Stimulated activated CD8-positive, alpha-beta memory T cell treated with anti-CD3 and anti-CD28 coated beads, Interleukin-2, amount 100 ng/mL, for 48 hours (primary cell): ENCODE measurements around the gene PAPOLA.

Source experiments
- DNase-seq, 2 donors: peaks; one replicate each; pipeline ENCODE4 v3.0.0-alpha.2; 2020; ENCODE audit warnings: low read depth in 2 of 2

PAPOLA gene

GRCh38 chr14:96565811-96566210 is 63.6 kb downstream of the PAPOLA start:
- no peak for DNase-seq

DNA sequence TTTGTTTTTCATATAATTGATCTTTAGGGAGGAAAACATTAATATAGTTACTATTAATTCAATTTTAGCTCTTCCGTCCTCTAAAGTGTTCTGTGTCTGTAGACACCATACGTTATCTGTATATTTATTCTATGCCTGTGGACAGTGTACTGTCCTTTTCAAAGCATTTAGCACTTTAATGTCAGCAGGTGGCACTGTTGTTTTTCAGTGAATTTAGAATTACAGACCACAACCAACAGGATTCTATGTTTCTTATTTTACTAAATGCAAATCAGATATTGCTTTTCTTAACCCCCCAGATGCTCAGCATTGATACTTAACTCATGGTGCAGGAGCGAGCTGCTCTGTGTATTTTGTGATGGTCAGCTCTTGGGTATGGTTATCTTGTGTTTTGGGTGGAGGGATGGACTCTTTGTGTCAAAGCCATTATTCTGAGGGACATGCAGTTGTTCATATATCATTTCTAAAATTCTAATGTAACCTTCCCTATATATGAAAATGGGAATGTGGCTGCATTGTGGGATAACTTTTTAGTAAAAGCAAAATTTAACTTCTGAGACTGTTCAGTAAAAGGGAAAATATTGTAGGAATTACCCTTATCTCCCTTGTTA is 65.2 kb downstream of the PAPOLA start:
- no peak for DNase-seq

DNA sequence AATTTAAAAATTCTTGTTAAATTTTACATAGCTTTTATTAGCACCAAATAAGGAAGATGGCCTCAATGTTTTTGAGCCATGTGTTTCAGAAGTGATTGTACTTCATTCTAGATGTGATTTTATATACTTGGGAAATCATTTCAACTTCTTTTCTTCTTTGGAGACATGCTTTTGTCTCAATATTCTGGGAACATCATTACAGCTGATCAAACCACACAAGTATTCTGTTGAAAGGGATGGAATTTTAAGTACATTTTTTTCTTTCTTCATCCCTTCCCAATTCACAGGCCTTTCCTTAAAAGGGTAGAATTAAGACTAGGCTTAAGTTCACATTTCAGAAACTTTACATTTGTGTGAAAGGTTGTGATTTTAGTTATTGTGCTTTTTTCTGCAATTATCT is 66.4 kb downstream of the PAPOLA start:
- DNase-seq = no peak

DNA sequence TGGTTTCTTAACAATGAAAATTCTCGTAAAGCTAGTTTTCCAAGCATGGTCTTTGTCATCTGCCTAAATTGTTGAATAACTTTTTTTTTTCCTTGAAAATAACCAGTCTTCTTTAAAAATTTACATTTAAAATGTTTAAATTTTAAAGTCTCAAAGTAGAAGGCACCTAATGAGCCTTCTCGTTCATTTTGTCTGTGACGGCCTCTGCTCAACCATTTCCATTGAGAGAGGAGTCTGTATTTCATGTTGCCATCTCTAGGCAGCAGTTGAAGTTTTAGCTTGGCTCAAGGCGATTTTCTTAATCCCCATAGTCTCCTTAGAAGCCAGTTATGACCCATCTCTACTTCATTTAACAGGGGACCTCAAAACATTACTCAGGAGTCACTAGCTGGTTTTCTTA is 69.1 kb downstream of the PAPOLA start:
- no peak for DNase-seq

GRCh38 chr14:96573473-96574100 is 71.4 kb downstream of the PAPOLA start:
- no peak for DNase-seq

- no peak for DNase-seq
Measured at GRCh38 chr14:96574171-96574632, 72.0 kb downstream of the PAPOLA start.

DNA sequence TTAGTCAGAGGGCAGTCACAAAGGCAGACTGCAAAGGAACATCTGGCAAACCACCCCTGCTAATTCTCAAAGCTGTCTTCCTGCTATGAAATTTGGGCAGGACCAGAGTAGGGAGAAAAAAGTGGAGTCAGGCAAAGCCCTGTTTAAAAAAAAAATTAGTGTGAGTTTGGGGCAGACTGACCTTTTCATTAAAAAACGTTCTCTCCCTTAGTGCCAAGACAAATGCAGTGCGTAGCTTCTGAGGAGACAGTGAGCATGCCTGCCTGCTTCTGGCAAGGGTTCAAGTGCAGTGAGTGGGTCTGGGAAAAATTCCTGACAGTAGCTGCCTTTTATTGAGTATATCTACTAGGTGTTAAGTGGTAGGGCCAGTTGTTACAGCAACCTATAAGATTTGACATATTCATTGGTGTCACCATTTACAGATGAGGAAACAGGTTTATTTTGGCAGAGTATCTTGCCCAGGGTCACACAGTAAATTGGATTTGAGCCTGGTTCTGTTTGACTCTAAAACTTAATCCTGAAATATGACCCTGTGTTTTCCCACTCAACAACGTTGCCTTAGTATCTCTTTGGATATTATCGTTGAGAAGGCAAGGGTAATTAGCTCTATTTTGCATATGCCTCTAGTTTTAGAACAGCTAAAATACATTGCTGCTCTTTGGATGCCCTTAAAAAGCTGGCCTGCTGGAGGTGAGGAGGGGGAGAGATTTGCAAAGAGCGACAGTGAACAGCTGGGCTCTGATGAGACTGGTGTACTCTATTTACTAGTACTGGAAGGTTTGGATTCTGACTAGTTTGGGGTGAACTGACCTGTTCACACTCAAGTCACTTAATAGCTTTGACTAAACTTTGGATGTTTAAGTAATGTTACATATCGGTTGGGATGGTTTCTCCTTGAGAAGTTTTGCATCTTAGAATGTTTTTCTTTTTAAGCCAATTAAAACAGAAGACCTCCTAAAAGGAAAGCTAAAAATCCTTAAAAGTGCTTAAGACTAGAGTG is 72.8 kb downstream of the PAPOLA start:
- DNase-seq = no peak

DNA sequence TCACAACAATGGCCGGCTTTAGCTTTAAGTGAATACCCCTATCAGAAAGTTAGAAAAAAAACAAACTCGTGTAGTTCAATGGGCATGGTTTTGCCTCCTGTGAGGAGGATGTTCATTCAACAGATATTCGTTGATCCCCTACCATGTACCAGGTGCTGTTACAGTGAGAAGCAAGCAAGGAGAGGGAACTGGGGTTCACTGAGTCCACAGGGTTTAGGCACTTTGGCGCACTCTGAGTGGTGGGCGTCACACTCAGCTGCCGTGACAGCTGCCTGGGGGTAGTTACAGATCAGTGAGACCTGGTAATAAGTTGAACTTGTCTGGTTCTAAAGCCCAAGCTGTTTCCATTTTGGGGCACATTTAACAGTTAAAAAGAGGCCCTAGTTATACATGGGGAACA is 74.2 kb downstream of the PAPOLA start:
- no peak for DNase-seq

- DNase-seq = no peak
Measured at GRCh38 chr14:96576937-96577336, 74.8 kb downstream of the PAPOLA start.

- DNase-seq = no peak
Measured at GRCh38 chr14:96578619-96579018, 76.4 kb downstream of the PAPOLA start.

- no peak for DNase-seq
Measured at GRCh38 chr14:96579358-96579757, 77.2 kb downstream of the PAPOLA start.

DNA sequence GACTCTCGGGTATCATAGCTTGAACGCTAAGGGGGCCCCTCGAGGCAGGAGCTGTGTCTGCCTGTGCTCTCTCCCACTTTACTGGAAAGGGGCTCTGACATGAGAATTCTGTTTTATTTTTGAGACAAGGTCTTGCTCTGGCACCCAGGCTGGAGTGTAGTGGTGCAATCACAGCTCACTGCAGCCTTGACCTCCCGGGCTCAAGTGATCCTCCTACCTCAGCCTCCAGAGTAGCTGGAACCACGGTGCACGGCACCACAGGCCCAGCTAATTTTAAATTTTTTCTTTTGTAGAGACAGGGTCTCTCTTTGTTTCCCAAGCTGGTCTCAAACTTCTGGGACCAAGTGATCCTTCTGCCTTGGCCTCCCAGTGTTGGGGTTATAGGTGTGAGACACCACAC is 77.7 kb downstream of the PAPOLA start:
- DNase-seq = no peak

DNA sequence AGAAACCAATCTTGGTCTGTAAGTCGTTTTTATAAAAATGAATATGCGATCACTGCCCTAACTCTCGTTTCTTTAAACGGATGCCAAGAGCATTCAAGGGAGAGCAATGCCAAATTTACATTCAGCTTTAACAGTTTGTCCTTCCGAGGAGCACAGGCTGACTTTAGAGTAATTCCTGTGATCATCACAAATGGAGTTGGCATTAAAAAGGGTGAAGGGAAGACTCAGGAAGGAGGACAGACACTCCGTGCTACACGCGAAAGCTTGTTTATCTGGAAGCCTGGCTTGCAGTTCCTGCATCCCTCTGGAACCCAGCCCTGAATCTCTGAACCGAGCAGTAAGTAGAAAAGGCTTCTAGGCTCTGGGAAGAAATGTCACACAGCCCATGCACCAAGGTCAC is 78.4 kb downstream of the PAPOLA start:
- DNase-seq = no peak

- DNase-seq = no peak
Measured at GRCh38 chr14:96581026-96581425, 78.8 kb downstream of the PAPOLA start.

DNA sequence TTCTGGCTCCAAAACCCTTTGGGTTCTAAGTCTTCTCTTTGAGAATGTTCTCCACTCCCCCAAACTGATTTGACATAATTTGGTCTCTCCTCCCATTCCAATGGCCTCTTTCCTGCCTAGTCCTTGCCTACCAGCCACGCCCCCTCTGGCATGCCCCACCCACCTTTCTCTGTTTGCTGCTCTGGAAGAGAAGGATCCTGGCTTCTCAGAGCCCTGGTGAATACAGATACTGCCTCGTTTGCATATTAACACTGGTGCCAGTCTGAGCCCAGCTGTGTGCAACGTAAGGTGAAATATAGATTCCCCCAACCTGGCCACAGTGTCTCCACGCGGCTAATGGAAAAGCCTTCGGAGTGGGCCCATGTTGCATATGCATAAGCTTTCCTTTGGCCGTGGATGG is 79.7 kb downstream of the PAPOLA start:
- no peak for DNase-seq

- DNase-seq = no peak
Measured at GRCh38 chr14:96582411-96582961, 80.3 kb downstream of the PAPOLA start.

DNA sequence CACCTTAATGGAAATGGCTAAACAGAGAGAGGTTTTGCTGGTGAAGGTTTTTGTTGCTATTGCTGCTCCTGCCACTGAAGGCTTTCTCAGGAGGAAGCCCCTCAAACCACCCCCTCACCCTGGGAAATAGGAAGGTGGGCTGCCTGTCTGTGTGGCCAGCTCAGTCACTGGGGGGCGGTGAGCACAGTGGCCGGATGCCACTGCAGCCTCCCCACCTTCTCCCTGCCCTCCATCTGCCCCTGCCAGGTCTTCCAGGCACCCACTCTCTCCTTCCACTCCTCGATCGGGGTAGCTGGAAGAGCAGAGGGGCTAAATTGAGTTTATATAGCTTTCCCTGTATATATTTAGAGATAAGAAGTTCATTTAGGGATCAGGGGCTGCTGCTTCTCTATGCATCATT is 80.8 kb downstream of the PAPOLA start:
- no peak for DNase-seq

GRCh38 chr14:96583569-96584041 is 81.4 kb downstream of the PAPOLA start:
- DNase-seq = no peak

DNA sequence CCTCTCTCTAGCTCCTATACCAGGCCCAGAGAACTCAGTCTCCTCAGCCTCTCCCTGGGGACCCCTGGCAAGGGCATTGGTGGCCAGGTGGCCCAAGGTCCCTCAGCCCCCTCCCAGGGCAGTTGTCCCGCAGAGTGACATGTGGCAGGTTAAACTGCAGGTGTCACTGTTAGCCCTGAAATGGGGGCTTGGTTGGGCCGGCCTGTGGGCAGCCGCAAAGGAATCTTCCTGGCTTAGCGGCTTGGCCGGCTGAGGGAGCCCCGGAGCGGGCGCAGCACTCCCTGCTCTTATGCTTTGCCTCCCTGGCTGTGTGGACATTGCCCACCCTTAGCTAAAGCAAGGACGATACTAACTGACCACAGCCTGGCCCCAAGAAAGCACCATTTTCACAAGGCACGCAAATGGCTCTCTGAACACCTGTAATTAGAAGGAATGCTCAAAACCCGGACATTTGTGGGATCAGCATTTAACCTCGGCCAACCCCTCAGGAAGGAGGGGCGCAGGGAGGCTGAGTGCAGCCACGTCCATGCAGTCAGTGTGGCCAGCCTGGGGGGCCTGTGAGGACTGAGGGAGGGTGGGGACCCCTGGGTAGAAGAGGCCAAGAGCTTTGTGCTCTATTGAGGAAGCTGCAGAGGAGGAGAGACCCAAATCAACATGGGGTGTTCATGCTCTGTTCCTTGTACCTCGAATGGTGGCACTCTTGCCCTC is 82.2 kb downstream of the PAPOLA start:
- DNase-seq = peak; percentile 16 to 20

- no peak for DNase-seq
Measured at GRCh38 chr14:96584907-96585671, 82.9 kb downstream of the PAPOLA start.

DNA sequence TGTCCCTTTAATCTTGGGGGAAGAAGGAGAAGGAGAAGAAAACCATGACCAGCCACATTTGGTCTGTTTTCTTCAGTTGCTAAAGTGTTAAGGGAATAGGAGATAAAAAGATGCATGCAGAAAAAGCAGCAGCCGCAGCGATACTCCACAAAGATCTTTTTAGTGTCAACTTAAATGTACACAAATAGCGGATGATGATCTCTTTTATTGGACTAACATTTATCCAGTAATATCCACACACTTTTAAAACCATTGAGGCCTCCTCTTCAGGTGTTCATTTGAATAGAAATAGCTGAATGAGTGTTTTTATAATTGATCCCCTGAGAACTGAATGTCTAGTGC is 83.5 kb downstream of the PAPOLA start:
- no peak for DNase-seq
